Stimulated activated CD4-positive, alpha-beta T cell treated with anti-CD3 and anti-CD28 coated beads, Interleukin-12 subunit alpha, Interleukin-12 subunit beta, amount 100 ng/mL, for 48 hours (primary cell): Measurements from ENCODE around the gene ITPR2.
"Not testable (repeated sequence)": the region's sequence is repeated elsewhere in the genome, so short reads cannot be mapped to it uniquely, and the experiment has no call there.

Source experiments
- DNase-seq, 3 donors: peaks; one replicate each; pipeline ENCODE4 v3.0.0-alpha.2; 2020; ENCODE audit warnings: low read depth in 2 of 3, low spot score in 1 of 3

Gene ITPR2

DNA sequence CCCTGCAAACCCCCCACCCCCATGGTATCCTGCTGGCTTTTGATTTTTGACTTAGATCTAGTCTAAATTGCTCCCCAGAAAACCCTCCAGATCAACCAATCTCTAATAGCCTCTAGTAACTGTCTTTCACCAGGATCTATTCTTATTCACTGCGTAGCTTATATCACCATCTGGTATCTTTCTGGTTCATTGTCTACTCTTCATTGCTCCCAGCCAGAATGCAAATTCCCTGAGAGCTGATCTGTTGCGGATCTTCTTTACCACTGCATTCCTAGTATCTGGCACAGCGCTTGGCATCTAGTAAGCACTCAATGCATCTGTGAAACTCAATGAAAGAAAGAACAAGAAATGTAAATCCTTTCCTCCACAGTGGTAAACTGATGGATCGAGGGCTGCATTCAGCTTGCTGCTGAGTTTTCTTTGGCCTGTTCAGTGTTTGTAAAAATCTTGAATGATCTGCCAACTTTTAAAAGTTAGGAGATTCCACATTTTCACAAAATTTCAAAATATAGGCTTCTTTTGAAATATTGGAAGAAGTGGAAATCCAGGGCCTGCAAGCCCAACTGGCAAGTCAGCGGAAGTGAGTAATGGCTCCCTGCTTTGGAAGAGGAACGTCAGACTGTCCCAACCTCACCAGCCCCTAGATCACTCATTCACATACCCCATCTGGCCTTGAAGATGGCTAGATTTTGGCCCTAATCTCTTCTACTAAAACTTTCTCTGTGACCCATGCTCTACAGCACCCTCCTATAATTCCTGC lies 363.4 kb downstream of the ITPR2 start:
- DNase-seq = no peak

- DNase-seq = no peak
Measured at GRCh38 chr12:26467351-26467750, 365.6 kb downstream of the ITPR2 start.

DNA sequence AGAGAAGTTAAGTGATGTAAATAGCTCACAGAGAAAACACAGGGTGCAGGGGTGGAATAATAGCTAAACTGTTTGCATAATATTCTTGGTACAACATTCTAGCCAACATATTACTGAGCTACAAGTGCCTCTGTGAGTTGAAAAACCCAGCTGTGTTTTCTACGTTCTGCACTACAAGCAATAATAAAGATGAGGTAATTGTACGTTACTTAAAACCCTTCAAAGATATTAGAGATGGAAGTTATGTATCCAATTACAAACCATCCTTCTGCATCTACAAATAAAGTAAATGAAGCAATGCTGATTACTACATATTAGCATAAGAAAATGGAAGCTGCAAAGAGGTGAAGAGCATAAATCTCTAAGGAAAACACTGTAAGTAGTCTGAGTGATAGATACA lies 366.3 kb downstream of the ITPR2 start:
- DNase-seq = no peak

GRCh38 chr12:26465419-26466097 lies 367.4 kb downstream of the ITPR2 start:
- no peak for DNase-seq

- DNase-seq = no peak
Measured at GRCh38 chr12:26461776-26462175, 371.2 kb downstream of the ITPR2 start.

DNA sequence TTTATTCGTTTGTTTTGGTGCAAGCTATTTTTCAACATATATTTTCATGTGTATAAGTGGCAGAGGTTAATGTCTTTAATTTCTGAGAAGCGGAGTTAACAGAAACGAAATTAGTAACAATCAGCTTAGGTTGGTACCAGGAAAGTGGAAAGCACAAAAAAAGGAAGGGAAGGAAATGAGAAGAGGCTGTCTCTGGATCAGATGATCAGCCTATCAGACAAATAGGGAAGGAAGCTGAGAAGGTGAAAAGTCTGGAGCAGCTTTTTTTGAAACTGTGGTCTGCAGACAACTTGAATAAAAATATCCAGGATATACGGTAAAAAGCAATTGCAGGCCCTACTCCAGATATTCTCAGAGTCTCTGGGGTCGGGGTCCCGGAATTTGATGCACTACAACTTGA lies 372.6 kb downstream of the ITPR2 start:
- DNase-seq = no peak

DNA sequence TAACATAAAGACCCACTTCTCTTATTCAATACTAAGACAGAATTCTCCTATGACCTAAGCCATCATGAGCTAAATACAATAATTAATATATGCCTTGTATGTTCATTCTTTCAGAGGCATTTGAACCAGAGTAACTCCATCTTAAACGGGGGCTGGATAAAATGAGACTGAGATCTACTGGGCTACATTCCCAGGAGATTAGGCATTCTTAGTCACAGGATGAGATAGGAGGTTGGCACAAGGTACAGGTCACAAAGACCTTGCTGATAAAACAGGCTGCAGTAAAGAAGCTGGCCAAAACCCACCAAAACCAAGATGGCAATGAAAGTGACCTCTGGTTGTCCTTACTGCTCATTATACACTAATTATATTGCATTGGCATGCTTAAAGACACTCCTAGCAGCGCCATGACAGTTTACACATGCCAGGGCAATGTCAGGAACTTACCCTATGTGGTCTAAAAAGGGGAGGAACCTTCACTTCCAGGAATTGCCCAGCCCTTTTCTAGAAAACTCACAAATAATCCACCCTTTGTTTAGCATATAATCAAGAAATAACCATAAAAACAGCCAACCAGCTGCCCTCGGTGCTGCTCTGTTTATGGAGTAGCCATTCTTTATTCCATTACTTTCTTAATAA lies 376.9 kb downstream of the ITPR2 start:
- DNase-seq = no peak

DNA sequence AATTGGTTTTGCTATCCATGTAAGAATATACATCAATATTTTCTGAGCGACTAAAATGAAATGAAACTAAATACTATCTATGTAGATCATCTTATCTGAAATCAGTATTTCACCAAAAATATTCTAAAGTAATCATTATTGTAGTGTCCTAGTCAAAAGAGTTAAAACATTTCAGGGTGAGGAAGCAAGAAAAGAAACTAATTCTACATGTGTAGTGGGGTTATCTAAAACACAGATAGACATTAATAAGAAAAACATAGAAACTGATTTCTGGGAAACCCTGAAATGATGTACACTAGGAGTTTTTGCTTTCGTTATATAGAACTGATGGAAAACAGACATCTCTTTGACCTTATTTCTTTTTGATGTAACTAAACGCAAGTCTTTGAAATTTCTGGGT lies 379.7 kb downstream of the ITPR2 start:
- DNase-seq = no peak

DNA sequence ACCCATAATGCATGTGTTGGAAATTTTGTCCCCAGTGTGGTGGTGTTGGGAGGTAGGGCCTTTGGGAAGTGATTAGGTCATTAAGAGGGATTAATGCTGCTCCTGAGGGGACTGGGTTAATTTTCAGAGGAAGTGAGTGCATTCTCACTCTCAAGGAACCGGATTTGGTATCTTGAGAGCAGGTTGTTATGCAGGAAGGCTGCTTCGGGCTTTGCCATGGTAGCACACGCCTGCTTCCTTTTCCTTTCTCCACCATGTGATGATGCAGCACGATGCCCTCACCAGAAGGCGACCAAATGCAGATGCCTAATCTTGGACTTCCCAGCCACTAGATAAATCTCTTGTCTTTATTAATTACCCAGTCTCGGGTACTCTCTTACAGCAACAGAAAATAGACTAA lies 380.5 kb downstream of the ITPR2 start:
- DNase-seq = no peak

GRCh38 chr12:26451763-26452162 lies 381.2 kb downstream of the ITPR2 start:
- DNase-seq = no peak

DNA sequence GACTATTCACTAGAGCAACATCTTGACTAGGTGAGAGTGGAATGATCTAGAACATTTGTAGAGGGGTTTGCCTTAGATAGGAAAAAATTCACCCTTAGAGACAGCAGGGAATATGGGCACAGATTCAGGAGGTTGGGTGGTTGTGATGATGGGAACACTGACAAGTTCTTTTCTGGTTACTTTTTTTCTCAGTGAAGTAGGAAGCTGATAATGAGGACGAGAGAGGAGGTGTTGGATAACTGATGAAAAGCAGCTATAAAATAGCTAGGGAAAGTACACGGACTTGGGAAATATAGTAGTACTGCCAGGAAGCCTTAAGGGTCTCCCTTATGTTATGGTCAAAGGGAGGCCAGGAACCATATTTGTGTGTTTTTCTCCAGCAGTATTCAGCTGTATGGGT lies 387.1 kb downstream of the ITPR2 start:
- no peak for DNase-seq

DNA sequence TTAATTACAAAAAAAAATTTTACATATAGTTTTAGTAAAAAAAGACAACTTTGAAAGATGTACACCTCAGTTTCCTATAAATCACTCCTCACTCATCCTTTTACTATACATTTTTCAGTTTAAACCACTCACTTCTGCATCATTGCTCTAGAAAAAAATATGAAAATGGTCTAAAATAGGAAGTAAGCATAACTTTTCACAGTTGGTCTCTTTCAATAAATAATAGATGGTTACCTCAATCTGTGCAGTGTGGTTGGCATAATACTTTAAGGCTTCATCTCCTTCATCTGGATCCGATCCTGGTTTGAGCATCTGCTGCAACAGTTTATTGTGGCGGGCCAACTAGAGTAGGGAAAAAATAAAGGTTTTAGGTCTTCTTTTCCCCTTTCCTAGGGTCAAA lies 389.7 kb downstream of the ITPR2 start:
- DNase-seq = no peak

DNA sequence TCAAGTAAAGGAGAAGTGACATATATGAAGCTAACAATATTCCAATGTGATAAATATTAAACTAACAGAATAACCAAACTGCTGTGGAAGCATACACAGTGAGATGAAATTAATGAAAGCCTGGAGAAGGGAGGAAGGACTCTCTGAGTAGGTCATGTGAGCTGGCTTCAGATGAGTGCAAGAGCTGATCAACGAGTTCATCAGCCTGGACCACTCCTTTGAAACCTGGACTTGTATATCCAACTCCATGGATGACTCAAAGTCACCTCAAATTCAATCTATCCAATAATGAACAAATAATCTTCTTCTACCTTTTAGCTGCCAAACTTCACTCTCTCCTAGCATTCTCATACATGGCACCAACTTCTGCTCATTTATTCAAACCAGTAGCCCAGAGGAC lies 391.6 kb downstream of the ITPR2 start:
- no peak for DNase-seq

- no peak for DNase-seq
Measured at GRCh38 chr12:26435069-26435404, 398.0 kb downstream of the ITPR2 start.

GRCh38 chr12:26434299-26435068 lies 398.5 kb downstream of the ITPR2 start:
- no peak for DNase-seq

GRCh38 chr12:26433701-26434100 lies 399.3 kb downstream of the ITPR2 start:
- not testable (repeated sequence) for DNase-seq

DNA sequence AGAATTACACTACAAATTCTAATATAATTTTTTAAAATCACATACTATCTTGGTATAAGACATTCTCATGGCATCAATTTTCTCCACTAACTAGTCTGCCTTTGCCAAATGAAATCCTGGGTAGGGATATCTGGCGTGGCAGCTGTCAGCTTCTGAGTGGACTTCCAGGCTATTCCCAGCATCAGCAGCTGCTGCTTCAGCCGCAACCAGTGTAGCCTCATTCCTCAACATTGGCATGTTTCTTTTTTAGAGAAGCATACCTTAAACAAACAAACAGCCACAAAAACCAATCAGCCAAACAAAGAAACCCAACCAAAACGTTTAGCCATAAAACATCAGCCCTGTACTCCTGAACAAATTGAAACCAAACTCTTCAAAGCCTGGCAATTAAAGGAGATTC lies 401.8 kb downstream of the ITPR2 start:
- no peak for DNase-seq

- not testable (repeated sequence) for DNase-seq
Measured at GRCh38 chr12:26430596-26430995, 402.4 kb downstream of the ITPR2 start.

- no peak for DNase-seq
Measured at GRCh38 chr12:26429070-26429691, 403.8 kb downstream of the ITPR2 start.

GRCh38 chr12:26428420-26428819 lies 404.6 kb downstream of the ITPR2 start:
- DNase-seq = no peak

DNA sequence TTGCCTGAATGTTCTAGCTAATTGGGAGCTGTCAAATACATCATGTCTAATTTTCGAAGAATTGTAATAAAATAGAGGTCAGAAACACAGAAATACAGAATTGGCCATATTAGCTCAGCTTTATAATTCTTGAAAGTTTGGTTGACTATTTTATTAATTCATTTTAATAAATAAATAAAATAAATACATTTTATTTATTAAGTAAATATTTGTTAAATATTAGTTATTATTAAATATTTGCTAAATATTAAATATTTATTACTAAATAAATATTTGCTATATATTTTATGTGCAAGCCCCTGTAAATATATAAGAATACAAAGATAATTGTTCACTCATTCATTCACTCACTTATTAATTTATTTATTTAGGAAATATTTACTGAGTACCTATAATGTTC lies 406.3 kb downstream of the ITPR2 start:
- DNase-seq = no peak
